Coronary artery (tissue), 2 donors: ENCODE results near the gene RGS3.

Experiments
- DNase-seq: peaks from one replicate; pipeline ENCODE4 v3.0.0-alpha.2; 2017; ENCODE audit warnings: low spot score
- H3K27ac ChIP-seq, 2 donors: fragments of 200-600 bp; sonication (generic); one replicate each; pipeline ENCODE4 v1.5.1; 2016 to 2019
- H3K4me3 ChIP-seq: fragments of 200-600 bp; sonication (generic); 2 replicates; pipeline ENCODE4 v1.5.1; 2016; ENCODE audit warnings: mild to moderate bottlenecking, moderate library complexity
- TF ChIP-seq, protein P1 (sequence below): fragments of 200-600 bp; sonication (generic); IDR thresholded peaks from one replicate; pipeline ENCODE4 v1.5.1; 2019; ENCODE audit warnings: antibody characterized with exemption

RGS3 gene

DNA sequence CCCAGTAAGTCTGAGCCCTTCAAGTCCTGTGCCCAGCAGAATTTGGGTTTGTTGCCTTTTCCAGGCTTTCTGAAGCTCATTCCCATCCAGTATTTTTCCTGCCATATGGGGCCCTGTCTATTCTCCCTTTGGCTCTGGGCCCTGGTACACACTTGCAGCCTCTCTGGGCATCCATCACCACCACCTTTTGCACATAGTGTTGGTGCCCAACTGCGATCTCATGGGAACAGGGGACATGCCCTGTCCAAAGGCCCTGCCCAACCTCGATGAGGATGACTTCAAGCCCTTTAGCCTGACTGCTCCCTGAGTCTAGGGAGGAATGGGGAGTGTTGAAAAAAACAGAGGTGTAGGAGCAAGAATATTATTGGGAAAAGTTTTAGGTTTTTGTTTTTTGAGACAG lies 11.5 kb downstream of the RGS3 start:
- DNase-seq = peak; percentile 41
- Histone ChIP-seq H3K27ac (no peak overlapping the region), H3K4me3 (no peak overlapping the region)
- TF ChIP-seq, protein P1, sequence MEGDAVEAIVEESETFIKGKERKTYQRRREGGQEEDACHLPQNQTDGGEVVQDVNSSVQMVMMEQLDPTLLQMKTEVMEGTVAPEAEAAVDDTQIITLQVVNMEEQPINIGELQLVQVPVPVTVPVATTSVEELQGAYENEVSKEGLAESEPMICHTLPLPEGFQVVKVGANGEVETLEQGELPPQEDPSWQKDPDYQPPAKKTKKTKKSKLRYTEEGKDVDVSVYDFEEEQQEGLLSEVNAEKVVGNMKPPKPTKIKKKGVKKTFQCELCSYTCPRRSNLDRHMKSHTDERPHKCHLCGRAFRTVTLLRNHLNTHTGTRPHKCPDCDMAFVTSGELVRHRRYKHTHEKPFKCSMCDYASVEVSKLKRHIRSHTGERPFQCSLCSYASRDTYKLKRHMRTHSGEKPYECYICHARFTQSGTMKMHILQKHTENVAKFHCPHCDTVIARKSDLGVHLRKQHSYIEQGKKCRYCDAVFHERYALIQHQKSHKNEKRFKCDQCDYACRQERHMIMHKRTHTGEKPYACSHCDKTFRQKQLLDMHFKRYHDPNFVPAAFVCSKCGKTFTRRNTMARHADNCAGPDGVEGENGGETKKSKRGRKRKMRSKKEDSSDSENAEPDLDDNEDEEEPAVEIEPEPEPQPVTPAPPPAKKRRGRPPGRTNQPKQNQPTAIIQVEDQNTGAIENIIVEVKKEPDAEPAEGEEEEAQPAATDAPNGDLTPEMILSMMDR = no peak

DNA sequence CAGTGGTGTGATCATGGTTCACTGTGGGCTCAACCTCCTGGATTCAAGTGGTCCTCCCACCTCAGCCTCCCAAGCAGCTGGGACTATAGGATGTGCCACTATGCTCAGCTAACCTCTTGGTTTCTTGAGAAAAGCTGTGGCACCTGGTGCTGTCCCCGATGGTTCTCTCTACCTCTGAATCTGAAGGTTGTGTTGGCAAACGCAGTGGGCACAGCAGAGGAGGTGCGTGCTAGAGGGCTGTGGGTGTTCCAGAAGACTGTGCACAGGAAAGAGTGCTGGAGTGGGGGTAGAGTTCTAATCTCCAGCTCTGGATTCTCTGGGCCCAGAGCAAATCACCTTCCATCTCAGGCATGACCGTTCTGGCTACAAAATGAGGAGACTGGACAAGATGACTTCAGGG lies 12.5 kb downstream of the RGS3 start:
- Histone ChIP-seq H3K27ac (no peak overlapping the region), H3K4me3 (no peak overlapping the region)
- TF ChIP-seq, protein P1 = no peak
- DNase-seq = peak; percentile 59

DNA sequence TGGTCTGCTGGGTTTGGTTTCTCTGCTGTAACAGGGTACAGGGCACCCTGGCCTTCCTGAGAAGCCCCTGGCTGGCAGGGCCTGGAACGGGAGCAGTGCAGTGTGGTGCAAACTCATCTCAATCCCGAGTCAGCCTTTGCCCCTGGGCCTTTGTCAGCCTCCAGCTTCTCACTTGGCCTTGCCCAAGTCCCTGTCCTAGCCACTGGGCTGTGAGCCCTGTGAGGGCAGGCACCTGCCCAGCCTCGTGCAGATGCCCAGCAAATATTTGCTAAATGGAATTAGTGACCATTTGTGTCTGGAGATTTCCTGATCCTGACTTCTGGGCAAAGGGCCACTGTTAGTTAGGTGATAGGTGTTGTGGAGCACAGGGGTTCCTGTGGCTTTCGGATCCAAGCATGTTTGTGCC lies 13.0 kb downstream of the RGS3 start:
- no peak overlapping the region for H3K4me3 ChIP-seq
- DNase-seq = peak; percentile 49
- H3K27ac ChIP-seq = no peak overlapping the region
- TF ChIP-seq, protein P1 = no peak

DNA sequence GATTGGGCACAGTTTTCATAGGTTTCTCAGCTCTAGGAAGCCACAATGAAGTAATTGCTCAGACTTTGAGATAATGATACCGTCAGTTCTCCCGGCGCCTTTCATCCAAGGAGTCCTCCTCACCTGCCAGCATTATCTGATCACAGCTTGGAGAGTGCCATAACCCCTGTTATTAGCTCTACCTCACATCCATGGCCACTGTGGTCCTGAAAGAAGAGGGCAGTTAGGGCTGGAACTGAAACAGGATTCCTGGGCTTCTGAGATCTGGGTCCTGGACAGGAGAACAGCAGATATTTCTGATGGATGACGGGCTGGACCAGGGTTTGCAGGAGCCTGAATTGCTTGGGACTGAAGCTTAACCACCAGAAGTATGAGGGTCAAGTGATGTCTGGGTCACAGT lies 13.5 kb downstream of the RGS3 start:
- Histone ChIP-seq H3K4me3 (no peak overlapping the region), H3K27ac (no peak overlapping the region)
- TF ChIP-seq, protein P1 = no peak
- peak; percentile 16 for DNase-seq

DNA sequence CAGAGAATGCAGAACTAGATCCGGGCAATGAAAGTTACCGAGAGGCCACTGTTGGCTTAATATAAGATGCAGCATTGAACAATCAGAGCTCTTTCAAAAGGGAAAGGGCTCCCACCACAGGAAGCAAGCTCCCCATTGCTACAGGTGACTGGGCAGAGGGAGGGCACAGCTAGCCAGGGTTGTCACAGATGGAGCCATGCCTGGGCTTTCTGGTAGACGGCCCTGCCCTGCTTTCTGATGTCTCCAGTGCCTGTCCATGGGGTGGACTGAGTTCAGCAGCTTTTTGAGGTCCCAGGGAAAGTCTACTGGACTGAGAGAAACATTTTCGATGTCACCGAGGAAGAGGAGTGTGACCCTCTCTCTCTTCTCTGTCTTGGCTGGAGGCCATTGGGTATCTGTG lies 14.1 kb downstream of the RGS3 start:
- Histone ChIP-seq H3K4me3 (no peak overlapping the region), H3K27ac (no peak overlapping the region)
- TF ChIP-seq, protein P1 = no peak
- DNase-seq = no peak

- DNase-seq = no peak
- no peak overlapping the region for H3K4me3 ChIP-seq
- H3K27ac ChIP-seq = no peak overlapping the region
- TF ChIP-seq, protein P1 = no peak
These were observed 15.7 kb downstream of the RGS3 start for GRCh38 chr9:113479174-113479621.

DNA sequence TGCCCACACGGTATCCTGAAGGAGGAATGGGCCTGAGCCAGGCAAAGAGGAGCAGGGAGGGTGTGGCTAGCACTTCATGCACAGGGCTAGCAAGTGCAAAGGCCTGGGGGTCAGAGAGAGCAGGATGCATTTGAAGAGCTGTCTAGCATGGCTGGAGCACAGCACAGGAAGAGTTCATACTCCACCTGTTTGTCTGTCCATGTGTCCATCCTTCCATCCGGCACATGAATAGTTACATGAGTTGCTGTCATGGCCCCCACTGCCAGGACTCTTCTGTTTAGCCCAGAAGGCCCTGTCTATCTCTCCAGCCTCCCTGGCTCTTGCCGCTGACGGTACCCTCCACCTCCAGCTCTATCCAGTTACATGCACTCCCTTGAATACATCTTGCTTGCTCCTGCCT lies 17.1 kb downstream of the RGS3 start:
- no peak for DNase-seq

More for the DNA sequence above, 17.1 kb downstream of the RGS3 start:
- TF ChIP-seq, protein P1 = no peak
- Histone ChIP-seq H3K27ac (no peak overlapping the region), H3K4me3 (no peak overlapping the region)
